ENCODE measurements around the gene IFNLR1. TPM values are rescaled to one million over a fixed set of nuclear protein-coding genes. Genes with fewer than 3 reads are reported as not detected.

The IFNLR1 gene
- total RNA-seq, 4 donors from 2014 or later, result 2.5 to 4.6 (median 3.5) TPM

GRCh38 chr1:24126672-24127023, 60.4 kb downstream of the IFNLR1 start:
- Histone ChIP-seq H3K27me3 (no peaks in the 10 kb centered on the region), H3K27ac (no peak overlapping the region), H3K36me3 (peaks cover 0 to 84% (median 0%) of the 10 kb centered on the region in 3 donors), H3K4me3 (no peak overlapping the region), H3K9me3 (peaks cover 0 to 10% (median 0%) of the 10 kb centered on the region in 3 donors), H3K4me1 (peaks cover 0 to 3% (median 0%) of the 10 kb centered on the region in 3 donors)
- WGBS, 2 donors, result 70 to 76% methylated on average over 5 of the region's 5 CpGs
- no peak for DNase-seq
- intact Hi-C loops (cut with DNase I), result no loop called here
- TF ChIP-seq POLR2A (IDR thresholded peaks at IDR 0.05), result no peak
- no peak for TF ChIP-seq CTCF (IDR thresholded peaks at IDR 0.05)

GRCh38 chr1:24126018-24126671, 60.9 kb downstream of the IFNLR1 start:
- H3K27me3 ChIP-seq, result no peaks in the 10 kb centered on the region
- H3K4me1 ChIP-seq, result peaks cover 2 to 7% (median 4%) of the 10 kb centered on the region in 3 donors
- WGBS, 2 donors, result 50 to 58% methylated on average over 5 to 6 of the region's 6 CpGs
- intact Hi-C loops (cut with DNase I), result no loop called here
- TF ChIP-seq CTCF (IDR thresholded peaks at IDR 0.05), result no peak
- TF ChIP-seq POLR2A (IDR thresholded peaks at IDR 0.05), result no peak
- H3K9me3 ChIP-seq, result peaks cover 0 to 10% (median 0%) of the 10 kb centered on the region in 3 donors
- H3K27ac ChIP-seq, result no peak overlapping the region
- H3K4me3 ChIP-seq, result no peak overlapping the region
- DNase-seq, result no peak
- peaks cover 0 to 88% (median 0%) of the 10 kb centered on the region in 3 donors for H3K36me3 ChIP-seq

- H3K4me1 ChIP-seq, result peaks cover 9 to 11% (median 11%) of the 10 kb centered on the region in 3 donors
- no peak for TF ChIP-seq POLR2A (IDR thresholded peaks at IDR 0.05)
- TF ChIP-seq CTCF (IDR thresholded peaks at IDR 0.05), result no peak
- H3K4me3 ChIP-seq, result no peak overlapping the region
- DNase-seq, result no peak
- peaks cover 0 to 5% (median 0%) of the 10 kb centered on the region in 3 donors for H3K9me3 ChIP-seq
- H3K27me3 ChIP-seq, result no peaks in the 10 kb centered on the region
- peaks cover 0 to 83% (median 0%) of the 10 kb centered on the region in 3 donors for H3K36me3 ChIP-seq
- H3K27ac ChIP-seq, result no peak overlapping the region
- 64 to 67% methylated on average over 3 to 4 of the region's 4 CpGs for WGBS, 2 donors
- intact Hi-C loops (cut with DNase I), result no loop called here
Measured at GRCh38 chr1:24125456-24125855, 61.6 kb downstream of the IFNLR1 start.

- intact Hi-C loops (cut with DNase I), result no loop called here
- peaks cover 0 to 78% (median 0%) of the 10 kb centered on the region in 3 donors for H3K36me3 ChIP-seq
- peaks cover 0 to under 1% (median 0%) of the 10 kb centered on the region in 3 donors for H3K9me3 ChIP-seq
- no peak for TF ChIP-seq CTCF (IDR thresholded peaks at IDR 0.05)
- TF ChIP-seq POLR2A (IDR thresholded peaks at IDR 0.05), result no peak
- H3K4me1 ChIP-seq, result peaks cover 11 to 16% (median 15%) of the 10 kb centered on the region in 3 donors
- no peak overlapping the region for H3K27ac ChIP-seq
- no peak overlapping the region for H3K4me3 ChIP-seq
- no peak for DNase-seq
- 63 to 75% methylated on average over 1 to 2 of the region's 2 CpGs for WGBS, 2 donors
- no peaks in the 10 kb centered on the region for H3K27me3 ChIP-seq
Measured at GRCh38 chr1:24124980-24125379, 62.1 kb downstream of the IFNLR1 start.

- intact Hi-C loops (cut with DNase I), result no loop called here
- Histone ChIP-seq H3K9me3 (no peaks in the 10 kb centered on the region), H3K27me3 (no peaks in the 10 kb centered on the region), H3K27ac (no peak overlapping the region), H3K4me1 (peaks cover 21 to 29% (median 25%) of the 10 kb centered on the region in 3 donors), H3K4me3 (no peak overlapping the region), H3K36me3 (peaks cover 0 to 65% (median 0%) of the 10 kb centered on the region in 3 donors)
- 78 to 83% methylated on average over 5 to 6 of the region's 6 CpGs for WGBS, 2 donors
- no peak for TF ChIP-seq POLR2A (IDR thresholded peaks at IDR 0.05)
- no peak for TF ChIP-seq CTCF (IDR thresholded peaks at IDR 0.05)
- DNase-seq, result no peak
Measured at GRCh38 chr1:24123611-24124010, 63.5 kb downstream of the IFNLR1 start.

All from esophagus squamous epithelium (tissue), 5 donors.